ENCODE data around the gene RIC8B.
"Not testable (repeated sequence)": the region's sequence is repeated elsewhere in the genome, so short reads cannot be mapped to it uniquely, and the experiment has no call there.

RIC8B gene

GRCh38 chr12:106907411-106907810 is 132.9 kb downstream of the RIC8B start:
- DNase-seq = no peak

GRCh38 chr12:106907846-106908245 is 133.4 kb downstream of the RIC8B start:
- no peak for DNase-seq

DNA sequence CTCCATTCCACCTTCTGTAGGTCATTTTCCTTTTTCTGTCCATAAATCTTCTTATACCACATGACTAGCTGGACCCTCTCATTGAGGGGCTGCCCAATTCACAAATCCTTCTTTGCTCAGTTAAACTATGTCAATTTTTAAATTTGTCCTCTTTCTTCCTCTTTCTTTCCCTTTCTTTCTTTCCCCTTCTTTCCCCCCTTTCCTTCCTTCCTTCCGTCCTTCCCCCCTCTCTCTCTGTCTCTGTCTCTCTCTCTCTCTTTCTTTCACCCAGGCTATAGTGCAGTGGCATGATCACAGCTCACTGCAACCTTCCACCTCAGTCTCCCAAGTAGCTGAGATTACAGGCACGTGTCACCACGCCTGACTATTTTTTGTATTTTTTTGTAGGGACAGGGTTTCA is 134.1 kb downstream of the RIC8B start:
- DNase-seq = no peak

DNA sequence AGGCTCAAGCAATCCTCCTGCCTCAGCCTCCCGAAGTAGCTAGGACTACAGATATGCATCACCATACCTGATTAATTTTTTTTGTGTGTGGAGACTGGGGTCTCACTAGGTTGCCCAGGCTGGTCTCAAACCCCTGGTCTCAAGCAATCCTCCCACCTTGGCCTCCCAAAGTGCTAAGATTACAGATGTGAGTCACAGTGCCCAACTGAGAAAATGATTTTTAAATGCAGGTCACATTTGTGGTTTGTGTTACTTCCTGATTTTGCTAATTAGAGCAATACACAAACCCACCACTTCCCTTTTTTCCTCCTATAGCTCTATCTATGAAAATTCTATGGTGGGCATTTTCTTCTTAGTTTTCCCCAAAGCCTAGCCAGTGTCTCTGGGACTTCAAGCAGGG is 135.7 kb downstream of the RIC8B start:
- DNase-seq = no peak

DNA sequence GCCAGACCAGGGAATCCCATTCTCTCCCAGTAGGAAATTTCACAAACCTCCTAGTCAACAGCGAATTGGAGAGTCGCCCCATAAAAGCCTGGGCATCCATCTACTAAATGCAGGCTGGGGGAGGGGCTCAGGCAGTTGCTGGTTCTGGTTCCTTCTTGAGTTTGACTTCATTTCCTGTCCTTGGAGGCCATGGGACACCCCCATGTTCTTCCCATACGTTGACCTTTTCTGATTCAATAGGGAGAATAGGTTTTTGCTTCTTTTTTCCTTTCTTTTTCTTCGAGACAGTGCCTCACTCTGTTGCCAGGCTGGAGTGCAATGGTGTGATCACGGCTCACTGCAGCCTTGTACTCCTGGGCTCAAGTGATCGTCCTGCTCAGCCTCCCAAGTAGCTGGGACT is 137.1 kb downstream of the RIC8B start:
- DNase-seq = no peak

GRCh38 chr12:106913456-106913855 is 139.0 kb downstream of the RIC8B start:
- DNase-seq = no peak

DNA sequence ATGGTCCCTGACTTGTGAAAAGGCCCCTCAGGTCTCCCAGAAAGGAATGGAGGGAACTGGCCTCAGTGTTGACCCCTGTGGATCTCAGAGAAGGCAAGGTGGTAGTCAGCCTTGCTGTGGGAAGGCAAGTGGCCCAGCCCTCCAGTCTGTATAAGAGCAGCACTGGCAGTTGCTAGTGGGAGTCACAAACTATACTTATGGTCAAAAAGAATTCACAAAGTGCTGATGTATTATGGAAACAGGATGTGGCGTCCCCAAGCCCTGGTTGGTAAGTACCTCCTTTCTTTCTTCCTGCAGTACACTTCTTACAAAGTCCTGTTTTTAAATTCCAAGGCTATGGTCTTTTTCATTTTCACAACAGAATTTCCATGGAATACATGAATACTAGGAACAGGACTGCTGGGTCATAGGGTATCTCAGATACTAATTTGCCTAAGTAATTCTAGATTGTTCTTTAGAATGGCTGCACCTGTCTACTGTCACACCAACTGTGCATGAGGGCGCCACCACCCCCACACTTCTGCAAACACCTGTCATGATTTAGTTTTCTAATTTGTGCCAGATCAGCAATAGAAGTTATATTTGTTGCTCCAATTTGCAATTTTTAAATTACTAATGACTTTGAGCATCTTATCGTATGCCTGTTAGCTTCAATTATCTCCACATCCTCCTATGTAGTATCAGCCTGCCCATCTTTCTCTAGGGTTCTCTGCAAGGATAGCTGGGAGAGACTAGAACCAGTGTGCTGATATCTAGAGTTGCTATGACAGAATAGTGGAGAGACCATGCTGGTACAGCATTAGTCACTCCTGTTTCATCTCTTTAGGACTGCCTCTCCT is 140.5 kb downstream of the RIC8B start:
- DNase-seq = no peak

GRCh38 chr12:106915635-106916026 is 141.1 kb downstream of the RIC8B start:
- no peak for DNase-seq

- no peak for DNase-seq
Observed at GRCh38 chr12:106917503-106917902, 143.0 kb downstream of the RIC8B start.

DNA sequence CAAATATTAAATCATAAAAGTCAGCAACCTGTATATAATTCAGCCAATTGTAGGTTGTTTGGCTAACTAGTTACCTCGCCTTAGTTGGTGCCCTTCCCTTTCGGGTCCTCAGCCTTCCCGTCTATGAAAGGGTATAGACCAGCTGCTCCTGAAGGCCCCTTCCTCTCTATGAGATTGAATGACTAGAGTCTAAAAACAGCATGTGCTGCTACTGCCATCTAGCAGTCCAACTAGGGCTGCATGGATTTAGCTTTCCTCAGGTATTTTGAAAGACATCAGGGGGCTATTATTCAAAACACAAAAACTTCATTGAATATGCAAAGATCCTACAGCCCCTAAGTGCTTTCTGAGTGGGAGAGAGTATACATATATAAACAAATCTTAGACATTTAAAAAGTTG is 144.3 kb downstream of the RIC8B start:
- DNase-seq = no peak

- no peak for DNase-seq
Observed at GRCh38 chr12:106919910-106920544, 145.5 kb downstream of the RIC8B start.

DNA sequence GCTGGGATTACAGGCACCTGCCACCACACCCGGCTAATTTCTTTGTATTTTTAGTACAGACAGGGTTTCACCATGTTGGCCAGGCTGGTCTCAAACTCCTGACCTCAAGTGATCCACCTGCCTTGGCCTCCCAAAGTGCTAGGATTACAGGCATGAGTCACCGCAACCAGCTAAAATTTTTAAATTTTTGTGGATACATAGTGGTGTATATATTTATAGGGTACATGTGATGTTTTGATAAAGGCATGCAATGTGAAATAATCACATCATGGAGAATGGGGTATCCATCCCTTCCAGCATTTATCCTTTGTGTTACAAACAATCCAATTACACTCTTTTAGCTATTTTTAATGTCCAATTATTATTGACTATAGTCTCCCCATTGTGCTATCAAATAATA is 147.5 kb downstream of the RIC8B start:
- DNase-seq = not testable (repeated sequence)

GRCh38 chr12:106923594-106923993 is 149.1 kb downstream of the RIC8B start:
- DNase-seq = not testable (repeated sequence)

DNA sequence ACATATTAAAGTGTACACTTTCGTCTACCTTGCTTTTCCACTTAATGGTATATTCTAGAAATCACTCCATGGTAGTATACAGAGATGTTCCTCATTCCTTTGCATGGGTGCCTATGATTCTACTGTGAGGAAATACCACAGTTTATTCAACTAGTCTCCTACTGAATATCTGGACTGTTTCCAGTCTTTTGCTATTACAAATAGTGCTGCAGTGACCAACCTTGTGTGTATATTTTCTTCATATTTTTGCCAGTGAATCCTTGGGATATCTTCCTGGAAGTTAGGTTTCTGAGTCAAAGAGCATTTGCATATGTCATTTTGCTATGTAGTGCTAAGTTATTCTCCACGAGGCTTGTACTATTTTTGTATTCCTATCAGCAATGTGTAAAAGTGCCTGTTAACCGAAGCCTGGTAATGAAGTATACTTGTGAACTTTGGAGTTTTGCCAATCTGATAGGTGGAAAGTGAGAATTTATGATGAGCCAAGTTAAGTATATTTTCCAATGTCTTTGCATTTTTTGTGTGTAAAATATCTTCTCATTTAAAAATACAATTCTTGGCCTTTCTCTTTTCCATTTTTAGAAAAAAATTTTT is 149.9 kb downstream of the RIC8B start:
- no peak for DNase-seq

DNA sequence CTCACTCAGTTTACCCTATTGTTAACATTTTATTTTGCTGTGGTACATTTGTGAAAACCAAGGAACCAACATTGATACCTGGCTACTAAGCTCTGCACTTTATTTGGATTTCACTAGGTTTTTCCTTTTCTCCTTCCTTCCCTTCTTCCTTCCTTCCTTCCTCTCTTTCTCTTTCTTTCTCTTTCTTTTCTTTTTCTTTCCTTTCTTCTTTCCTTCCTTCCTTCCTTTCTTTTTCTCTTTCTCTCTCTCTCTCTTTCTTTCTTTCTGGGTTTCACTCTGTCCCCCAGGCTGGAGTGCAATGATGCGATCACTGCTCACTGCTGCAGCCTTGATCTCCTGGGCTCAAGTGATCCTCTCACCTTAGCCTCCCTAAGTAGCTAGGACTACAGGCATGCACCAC is 152.2 kb downstream of the RIC8B start:
- no peak for DNase-seq

- no peak for DNase-seq
Observed at GRCh38 chr12:106934277-106934676, 159.8 kb downstream of the RIC8B start.

Data from CD4-positive, alpha-beta T cell treated with Interferon gamma for 1 hour (primary cell).